Mucosa of stomach (tissue), 1 donor: Measurements from ENCODE around the gene RAPGEF5.

Experiments
- H3K27me3 ChIP-seq: one replicate; pipeline ENCODE4 v1.7.0; 2013; ENCODE audit warnings: mild to moderate bottlenecking, low read length; ENCODE audit not compliant: control insufficient read depth, insufficient read depth
- H3K36me3 ChIP-seq: one replicate; pipeline ENCODE4 v1.7.0; 2013; ENCODE audit warnings: low read length; ENCODE audit not compliant: control insufficient read depth, insufficient read depth
- H3K4me1 ChIP-seq: one replicate; pipeline ENCODE4 v1.7.0; 2013; ENCODE audit warnings: mild to moderate bottlenecking, low read length; ENCODE audit not compliant: control insufficient read depth, insufficient read depth
- H3K4me3 ChIP-seq: one replicate; pipeline ENCODE4 v1.7.0; 2013; ENCODE audit warnings: low read length
- H3K9ac ChIP-seq: one replicate; pipeline ENCODE4 v1.7.0; 2013; ENCODE audit warnings: mild to moderate bottlenecking, low read length, moderate library complexity
- H3K9me3 ChIP-seq: one replicate; pipeline ENCODE4 v1.7.0; 2013; ENCODE audit warnings: mild to moderate bottlenecking, low read length, moderate library complexity; ENCODE audit not compliant: control insufficient read depth
- donor health status: Pancreatic carcinoma.

The RAPGEF5 gene

GRCh38 chr7:22240904-22241571, 115.9 kb downstream of the RAPGEF5 start:
- Histone ChIP-seq H3K4me3 (no peak overlapping the region), H3K27me3 (no peaks in the 10 kb centered on the region), H3K9ac (no peak overlapping the region), H3K36me3 (no peaks in the 10 kb centered on the region), H3K9me3 (no peaks in the 10 kb centered on the region), H3K4me1 (no peaks in the 10 kb centered on the region)

GRCh38 chr7:22238354-22239311, 118.3 kb downstream of the RAPGEF5 start:
- no peak overlapping the region for H3K9ac ChIP-seq
- no peak overlapping the region for H3K4me3 ChIP-seq
- no peaks in the 10 kb centered on the region for H3K4me1 ChIP-seq
- H3K9me3 ChIP-seq: no peaks in the 10 kb centered on the region
- H3K27me3 ChIP-seq: no peaks in the 10 kb centered on the region
- no peaks in the 10 kb centered on the region for H3K36me3 ChIP-seq

GRCh38 chr7:22235134-22235533, 121.8 kb downstream of the RAPGEF5 start:
- Histone ChIP-seq H3K27me3 (no peaks in the 10 kb centered on the region), H3K9ac (no peak overlapping the region), H3K9me3 (no peaks in the 10 kb centered on the region), H3K4me3 (no peak overlapping the region), H3K36me3 (no peaks in the 10 kb centered on the region), H3K4me1 (no peaks in the 10 kb centered on the region)

GRCh38 chr7:22234227-22234626, 122.7 kb downstream of the RAPGEF5 start:
- no peak overlapping the region for H3K9ac ChIP-seq
- H3K9me3 ChIP-seq: no peaks in the 10 kb centered on the region
- H3K27me3 ChIP-seq: no peaks in the 10 kb centered on the region
- no peak overlapping the region for H3K4me3 ChIP-seq
- no peaks in the 10 kb centered on the region for H3K4me1 ChIP-seq
- H3K36me3 ChIP-seq: no peaks in the 10 kb centered on the region

GRCh38 chr7:22231806-22232205, 125.1 kb downstream of the RAPGEF5 start:
- H3K27me3 ChIP-seq: no peaks in the 10 kb centered on the region
- H3K9me3 ChIP-seq: no peaks in the 10 kb centered on the region
- H3K4me3 ChIP-seq: no peak overlapping the region
- no peaks in the 10 kb centered on the region for H3K36me3 ChIP-seq
- no peak overlapping the region for H3K9ac ChIP-seq
- H3K4me1 ChIP-seq: no peaks in the 10 kb centered on the region

- Histone ChIP-seq H3K4me3 (no peak overlapping the region), H3K9me3 (no peaks in the 10 kb centered on the region), H3K4me1 (no peaks in the 10 kb centered on the region), H3K27me3 (no peaks in the 10 kb centered on the region), H3K9ac (no peak overlapping the region), H3K36me3 (no peaks in the 10 kb centered on the region)
Observed at GRCh38 chr7:22231141-22231540, 125.8 kb downstream of the RAPGEF5 start.

GRCh38 chr7:22230238-22230637, 126.7 kb downstream of the RAPGEF5 start:
- Histone ChIP-seq H3K9ac (no peak overlapping the region), H3K4me3 (no peak overlapping the region), H3K36me3 (no peaks in the 10 kb centered on the region), H3K9me3 (no peaks in the 10 kb centered on the region), H3K27me3 (no peaks in the 10 kb centered on the region), H3K4me1 (no peaks in the 10 kb centered on the region)

- Histone ChIP-seq H3K27me3 (no peaks in the 10 kb centered on the region), H3K4me3 (no peak overlapping the region), H3K9ac (no peak overlapping the region), H3K36me3 (no peaks in the 10 kb centered on the region), H3K9me3 (no peaks in the 10 kb centered on the region), H3K4me1 (no peaks in the 10 kb centered on the region)
Observed at GRCh38 chr7:22229148-22229547, 127.8 kb downstream of the RAPGEF5 start.

- no peak overlapping the region for H3K9ac ChIP-seq
- no peak overlapping the region for H3K4me3 ChIP-seq
- H3K4me1 ChIP-seq: no peaks in the 10 kb centered on the region
- H3K36me3 ChIP-seq: no peaks in the 10 kb centered on the region
- no peaks in the 10 kb centered on the region for H3K9me3 ChIP-seq
- H3K27me3 ChIP-seq: no peaks in the 10 kb centered on the region
Observed at GRCh38 chr7:22223807-22224206, 133.1 kb downstream of the RAPGEF5 start.

GRCh38 chr7:22220941-22221340, 136.0 kb downstream of the RAPGEF5 start:
- Histone ChIP-seq H3K27me3 (no peaks in the 10 kb centered on the region), H3K4me3 (no peak overlapping the region), H3K4me1 (no peaks in the 10 kb centered on the region), H3K9me3 (no peaks in the 10 kb centered on the region), H3K36me3 (no peaks in the 10 kb centered on the region), H3K9ac (no peak overlapping the region)

- Histone ChIP-seq H3K4me3 (no peak overlapping the region), H3K4me1 (no peaks in the 10 kb centered on the region), H3K36me3 (no peaks in the 10 kb centered on the region), H3K9ac (no peak overlapping the region), H3K9me3 (no peaks in the 10 kb centered on the region), H3K27me3 (no peaks in the 10 kb centered on the region)
Observed at GRCh38 chr7:22219739-22220493, 137.0 kb downstream of the RAPGEF5 start.

GRCh38 chr7:22219036-22219435, 137.9 kb downstream of the RAPGEF5 start:
- no peak overlapping the region for H3K4me3 ChIP-seq
- H3K36me3 ChIP-seq: no peaks in the 10 kb centered on the region
- H3K27me3 ChIP-seq: no peaks in the 10 kb centered on the region
- H3K4me1 ChIP-seq: no peaks in the 10 kb centered on the region
- H3K9me3 ChIP-seq: no peaks in the 10 kb centered on the region
- no peak overlapping the region for H3K9ac ChIP-seq
